PC-9 (cell line): ENCODE data around the gene TBL1XR1.

Experiments
- EZH2 ChIP-seq: fragments of 200-600 bp; sonication (generic); IDR thresholded peaks from 2 replicates; pipeline ENCODE4 v1.8.0; 2017; ENCODE audit warnings: antibody characterized with exemption, low read depth
- TF ChIP-seq, protein P1 (sequence below): fragments of 200-600 bp; sonication (generic); conservative IDR thresholded peaks from 2 replicates; pipeline ENCODE4 v1.6.1; 2017; ENCODE audit warnings: mixed run types, antibody characterized with exemption, mild to moderate bottlenecking, moderate library complexity

- TF ChIP-seq, protein P1, sequence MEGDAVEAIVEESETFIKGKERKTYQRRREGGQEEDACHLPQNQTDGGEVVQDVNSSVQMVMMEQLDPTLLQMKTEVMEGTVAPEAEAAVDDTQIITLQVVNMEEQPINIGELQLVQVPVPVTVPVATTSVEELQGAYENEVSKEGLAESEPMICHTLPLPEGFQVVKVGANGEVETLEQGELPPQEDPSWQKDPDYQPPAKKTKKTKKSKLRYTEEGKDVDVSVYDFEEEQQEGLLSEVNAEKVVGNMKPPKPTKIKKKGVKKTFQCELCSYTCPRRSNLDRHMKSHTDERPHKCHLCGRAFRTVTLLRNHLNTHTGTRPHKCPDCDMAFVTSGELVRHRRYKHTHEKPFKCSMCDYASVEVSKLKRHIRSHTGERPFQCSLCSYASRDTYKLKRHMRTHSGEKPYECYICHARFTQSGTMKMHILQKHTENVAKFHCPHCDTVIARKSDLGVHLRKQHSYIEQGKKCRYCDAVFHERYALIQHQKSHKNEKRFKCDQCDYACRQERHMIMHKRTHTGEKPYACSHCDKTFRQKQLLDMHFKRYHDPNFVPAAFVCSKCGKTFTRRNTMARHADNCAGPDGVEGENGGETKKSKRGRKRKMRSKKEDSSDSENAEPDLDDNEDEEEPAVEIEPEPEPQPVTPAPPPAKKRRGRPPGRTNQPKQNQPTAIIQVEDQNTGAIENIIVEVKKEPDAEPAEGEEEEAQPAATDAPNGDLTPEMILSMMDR = no peak
- no peak for TF ChIP-seq EZH2
These were observed 41.5 kb upstream of the TBL1XR1 start for GRCh38 chr3:177238686-177239216.
